Ovary (tissue), 3 donors: ENCODE measurements around the gene SANBR.

Experiments used
- EP300 ChIP-seq: sonication (generic); formaldehyde crosslinking; IDR thresholded peaks from one replicate; pipeline ENCODE4 v1.6.1; 2017; ENCODE audit warnings: antibody characterized with exemption
- POLR2A ChIP-seq: fragments of 450-650 bp; IDR thresholded peaks from one replicate; pipeline ENCODE4 v1.6.1; 2017; ENCODE audit warnings: antibody characterized with exemption, mild to moderate bottlenecking, moderate library complexity
- TF ChIP-seq, protein P1 (sequence below), 3 donors: fragments of 450-650 bp in 2 of 3; fragments of 200-600 bp in 1 of 3; IDR thresholded peaks; one replicate each; pipeline versions ENCODE4 v1.5.1 to v1.8.0; 2016 to 2022; ENCODE audit warnings: antibody characterized with exemption in 3 of 3, mild to moderate bottlenecking in 1 of 3
- donor health status: DM: no; HTN: no; CAD: no.

DNA sequence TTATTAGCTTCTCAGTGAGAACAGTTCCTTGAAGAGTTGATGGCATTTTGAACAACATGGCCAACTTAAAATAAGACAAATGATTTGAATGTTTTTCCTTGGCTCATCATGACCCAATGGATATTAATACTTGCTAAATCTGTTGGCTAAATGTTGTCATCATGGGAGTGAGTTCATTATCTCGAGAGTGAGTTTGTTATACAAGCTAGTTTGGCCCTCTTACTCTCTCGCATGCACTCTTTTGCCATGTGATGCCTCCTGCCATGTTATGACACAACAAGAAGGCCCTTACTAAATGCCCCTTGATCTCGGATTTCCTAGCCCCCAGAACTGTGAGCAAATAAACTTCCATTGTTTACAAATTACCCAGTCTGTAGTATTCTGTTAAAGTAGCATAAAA lies 22.9 kb upstream of the SANBR start:
- TF ChIP-seq POLR2A (no peak), EP300 (no peak)
- TF ChIP-seq, protein P1, sequence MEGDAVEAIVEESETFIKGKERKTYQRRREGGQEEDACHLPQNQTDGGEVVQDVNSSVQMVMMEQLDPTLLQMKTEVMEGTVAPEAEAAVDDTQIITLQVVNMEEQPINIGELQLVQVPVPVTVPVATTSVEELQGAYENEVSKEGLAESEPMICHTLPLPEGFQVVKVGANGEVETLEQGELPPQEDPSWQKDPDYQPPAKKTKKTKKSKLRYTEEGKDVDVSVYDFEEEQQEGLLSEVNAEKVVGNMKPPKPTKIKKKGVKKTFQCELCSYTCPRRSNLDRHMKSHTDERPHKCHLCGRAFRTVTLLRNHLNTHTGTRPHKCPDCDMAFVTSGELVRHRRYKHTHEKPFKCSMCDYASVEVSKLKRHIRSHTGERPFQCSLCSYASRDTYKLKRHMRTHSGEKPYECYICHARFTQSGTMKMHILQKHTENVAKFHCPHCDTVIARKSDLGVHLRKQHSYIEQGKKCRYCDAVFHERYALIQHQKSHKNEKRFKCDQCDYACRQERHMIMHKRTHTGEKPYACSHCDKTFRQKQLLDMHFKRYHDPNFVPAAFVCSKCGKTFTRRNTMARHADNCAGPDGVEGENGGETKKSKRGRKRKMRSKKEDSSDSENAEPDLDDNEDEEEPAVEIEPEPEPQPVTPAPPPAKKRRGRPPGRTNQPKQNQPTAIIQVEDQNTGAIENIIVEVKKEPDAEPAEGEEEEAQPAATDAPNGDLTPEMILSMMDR (IDR thresholded peaks at IDR 0.05), result no peak
